Testis (tissue), 2 donors: ENCODE results near the gene TMEM145.

ENCODE experiments used
- POLR2A ChIP-seq: fragments of 450-650 bp; IDR thresholded peaks from one replicate; pipeline ENCODE4 v1.6.1; 2017; ENCODE audit warnings: antibody characterized with exemption, mild to moderate bottlenecking, moderate library complexity
- TF ChIP-seq, protein P1 (sequence below), 3 experiments: fragments of 450-650 bp in 2 of 3; fragments of 200-600 bp in 1 of 3; sonication (generic) in 1 of 3; IDR thresholded peaks; one replicate each; pipeline ENCODE4 v1.5.1; 2016 to 2019; ENCODE audit warnings: antibody characterized with exemption in 3 of 3, mild to moderate bottlenecking in 2 of 3, moderate library complexity in 1 of 3

DNA sequence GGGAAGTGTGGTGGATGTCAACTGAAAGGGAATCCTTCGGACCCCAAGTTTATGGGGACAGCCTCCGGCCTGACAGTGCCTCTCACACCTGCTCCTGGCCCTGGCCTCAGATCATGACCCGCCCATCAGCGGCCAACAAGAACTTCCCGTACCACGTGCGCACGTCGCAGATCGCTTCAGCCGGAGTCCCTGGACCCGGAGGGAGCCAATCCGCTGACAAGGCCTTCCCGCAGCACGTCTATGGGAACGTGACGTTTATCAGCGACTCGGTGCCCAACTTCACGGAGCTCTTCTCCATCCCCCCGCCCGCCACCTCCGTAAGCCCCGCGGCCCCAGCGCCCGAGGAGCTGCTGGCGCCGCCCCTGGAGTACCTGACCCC lies 10.4 kb downstream of the TMEM145 start:
- TF ChIP-seq, protein P1, sequence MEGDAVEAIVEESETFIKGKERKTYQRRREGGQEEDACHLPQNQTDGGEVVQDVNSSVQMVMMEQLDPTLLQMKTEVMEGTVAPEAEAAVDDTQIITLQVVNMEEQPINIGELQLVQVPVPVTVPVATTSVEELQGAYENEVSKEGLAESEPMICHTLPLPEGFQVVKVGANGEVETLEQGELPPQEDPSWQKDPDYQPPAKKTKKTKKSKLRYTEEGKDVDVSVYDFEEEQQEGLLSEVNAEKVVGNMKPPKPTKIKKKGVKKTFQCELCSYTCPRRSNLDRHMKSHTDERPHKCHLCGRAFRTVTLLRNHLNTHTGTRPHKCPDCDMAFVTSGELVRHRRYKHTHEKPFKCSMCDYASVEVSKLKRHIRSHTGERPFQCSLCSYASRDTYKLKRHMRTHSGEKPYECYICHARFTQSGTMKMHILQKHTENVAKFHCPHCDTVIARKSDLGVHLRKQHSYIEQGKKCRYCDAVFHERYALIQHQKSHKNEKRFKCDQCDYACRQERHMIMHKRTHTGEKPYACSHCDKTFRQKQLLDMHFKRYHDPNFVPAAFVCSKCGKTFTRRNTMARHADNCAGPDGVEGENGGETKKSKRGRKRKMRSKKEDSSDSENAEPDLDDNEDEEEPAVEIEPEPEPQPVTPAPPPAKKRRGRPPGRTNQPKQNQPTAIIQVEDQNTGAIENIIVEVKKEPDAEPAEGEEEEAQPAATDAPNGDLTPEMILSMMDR (IDR thresholded peaks at IDR 0.05): no peak
- TF ChIP-seq POLR2A: no peak
